Endothelial cell (in vitro differentiated cells): ENCODE measurements around the gene UBXN4. TPM values are rescaled to one million over a fixed set of nuclear protein-coding genes. Genes with fewer than 3 reads are reported as not detected.

ENCODE experiments used
- DNase-seq: peaks from one replicate; pipeline ENCODE4 v3.0.0; 2021; ENCODE audit warnings: low spot score
- H3K27ac Mint-ChIP-seq: one replicate; pipeline ENCODE4 v1.8.0; 2021; ENCODE audit warnings: mixed read lengths, inconsistent platforms; ENCODE audit not compliant: unreplicated experiment
- H3K27me3 Mint-ChIP-seq: one replicate; pipeline ENCODE4 v1.8.0; 2021; ENCODE audit warnings: mild to moderate bottlenecking, moderate library complexity, mixed read lengths, inconsistent platforms; ENCODE audit not compliant: unreplicated experiment
- H3K36me3 Mint-ChIP-seq: one replicate; pipeline ENCODE4 v1.8.0; 2021; ENCODE audit warnings: mild to moderate bottlenecking, low read depth, mixed read lengths, inconsistent platforms; ENCODE audit not compliant: unreplicated experiment
- H3K4me1 Mint-ChIP-seq: one replicate; pipeline ENCODE4 v1.8.0; 2021; ENCODE audit warnings: mild to moderate bottlenecking, mixed read lengths, inconsistent platforms; ENCODE audit not compliant: unreplicated experiment
- H3K4me3 Mint-ChIP-seq: one replicate; pipeline ENCODE4 v1.8.0; 2021; ENCODE audit warnings: mild to moderate bottlenecking, mixed read lengths, inconsistent platforms; ENCODE audit not compliant: unreplicated experiment
- H3K9me3 Mint-ChIP-seq: one replicate; pipeline ENCODE4 v1.8.0; 2021; ENCODE audit warnings: mixed read lengths, inconsistent platforms; ENCODE audit not compliant: unreplicated experiment
- CTCF ChIP-seq: fragments of 200-600 bp; sonication (generic); IDR thresholded peaks from one replicate; pipeline ENCODE4 v1.5.0; 2021; ENCODE audit warnings: antibody characterized with exemption; ENCODE audit not compliant: unreplicated experiment
- total RNA-seq: library from RNA; stranded (reverse); fragmentation: NEBNext Ultra II Directional; extraction: Animal tissue kit (Norgen Biotek cat#: 25700); gene quantifications from one replicate; pipeline ENCODE4 v1.2.1, GENCODE V29; 2021; ENCODE audit not compliant: unreplicated experiment

The UBXN4 gene
- total RNA-seq, 1 donor from 2014 or later, result 101 TPM

GRCh38 chr2:135829378-135830135 is 87.9 kb downstream of the UBXN4 start:
- no peaks in the 10 kb centered on the region for H3K9me3 Mint-ChIP-seq
- H3K27ac Mint-ChIP-seq, result no peak overlapping the region
- peaks cover 19% of the 10 kb centered on the region for H3K4me1 Mint-ChIP-seq
- no peaks in the 10 kb centered on the region for H3K36me3 Mint-ChIP-seq
- TF ChIP-seq CTCF, result no peak
- H3K4me3 Mint-ChIP-seq, result no peak overlapping the region
- peaks cover 2% of the 10 kb centered on the region for H3K27me3 Mint-ChIP-seq
- DNase-seq, result no peak

- TF ChIP-seq CTCF, result no peak
- H3K27me3 Mint-ChIP-seq, result peaks cover 2% of the 10 kb centered on the region
- H3K27ac Mint-ChIP-seq, result no peak overlapping the region
- no peak for DNase-seq
- peaks cover 15% of the 10 kb centered on the region for H3K4me1 Mint-ChIP-seq
- H3K36me3 Mint-ChIP-seq, result no peaks in the 10 kb centered on the region
- H3K4me3 Mint-ChIP-seq, result no peak overlapping the region
- no peaks in the 10 kb centered on the region for H3K9me3 Mint-ChIP-seq
These were observed 89.6 kb downstream of the UBXN4 start for GRCh38 chr2:135831180-135831812.

- peaks cover 2% of the 10 kb centered on the region for H3K27me3 Mint-ChIP-seq
- no peak for TF ChIP-seq CTCF
These were observed 91.2 kb downstream of the UBXN4 start for GRCh38 chr2:135832891-135833290.

More at GRCh38 chr2:135832891-135833290, 91.2 kb downstream of the UBXN4 start:
- H3K27ac Mint-ChIP-seq, result no peak overlapping the region
- H3K4me3 Mint-ChIP-seq, result no peak overlapping the region
- H3K9me3 Mint-ChIP-seq, result no peaks in the 10 kb centered on the region
- H3K4me1 Mint-ChIP-seq, result peaks cover 15% of the 10 kb centered on the region
- no peak for DNase-seq
- H3K36me3 Mint-ChIP-seq, result no peaks in the 10 kb centered on the region

Other genes starting within 250 kb of the UBXN4 start
- 9.4 TPM for gene ZRANB3, start 210.6 kb upstream of the UBXN4 start, total RNA-seq
- gene R3HDM1, start 210.4 kb upstream of the UBXN4 start, total RNA-seq, result 36.1 TPM
- 0.13 TPM for gene LCT, start 95.3 kb downstream of the UBXN4 start, total RNA-seq
- gene MCM6, start 134.6 kb downstream of the UBXN4 start, total RNA-seq, result 27.2 TPM
- gene DARS1, start 243.8 kb downstream of the UBXN4 start, total RNA-seq, result 82.9 TPM